Loucy (cell line): ENCODE data around the gene EDC3.

ENCODE experiments used
- H2AFZ ChIP-seq: fragments of 200-600 bp; sonication (generic); 2 replicates; pipeline ENCODE4 v1.6.0; 2016; ENCODE audit warnings: antibody characterized with exemption, mild to moderate bottlenecking, low read length, moderate library complexity
- H3F3A ChIP-seq: fragments of 200-600 bp; 2 replicates; pipeline ENCODE4 v1.6.0; 2016; ENCODE audit warnings: antibody characterized with exemption, low read depth, mild to moderate bottlenecking
- H3K27me3 ChIP-seq: fragments of 200-600 bp; sonication (generic); 2 replicates; pipeline ENCODE4 v1.6.1; 2014; ENCODE audit warnings: low read length, mild to moderate bottlenecking; ENCODE audit not compliant: insufficient read depth, poor library complexity, severe bottlenecking
- H3K36me3 ChIP-seq: fragments of 200-600 bp; sonication (generic); 2 replicates; pipeline ENCODE4 v1.6.1; 2016; ENCODE audit warnings: low read length; ENCODE audit not compliant: insufficient read depth
- H3K4me1 ChIP-seq: fragments of 200-600 bp; sonication (generic); 2 replicates; pipeline ENCODE4 v1.5.1; 2014; ENCODE audit warnings: low read length, mild to moderate bottlenecking; ENCODE audit not compliant: insufficient read depth, poor library complexity, severe bottlenecking
- H3K4me2 ChIP-seq: fragments of 200-600 bp; sonication (generic); 2 replicates; pipeline ENCODE4 v1.6.0; 2014; ENCODE audit warnings: antibody characterized with exemption, low read length, low read depth, mild to moderate bottlenecking; ENCODE audit not compliant: poor library complexity, severe bottlenecking
- H3K4me3 ChIP-seq: fragments of 200-600 bp; sonication (generic); 2 replicates; pipeline ENCODE4 v1.5.1; 2014; ENCODE audit warnings: low read length, mild to moderate bottlenecking, mixed read lengths; ENCODE audit not compliant: poor library complexity, severe bottlenecking
- H3K79me2 ChIP-seq: fragments of 200-600 bp; sonication (generic); 2 replicates; pipeline ENCODE4 v1.6.1; 2014; ENCODE audit warnings: low read length; ENCODE audit not compliant: insufficient read depth
- H3K9ac ChIP-seq: fragments of 200-600 bp; sonication (generic); 2 replicates; pipeline ENCODE4 v1.6.0; 2014; ENCODE audit warnings: mild to moderate bottlenecking, low read depth, low read length, moderate library complexity; ENCODE audit not compliant: poor library complexity, severe bottlenecking
- H3K9me2 ChIP-seq: fragments of 200-600 bp; sonication (generic); replicated peaks from 2 replicates; pipeline ENCODE4 v1.6.1; 2016; ENCODE audit warnings: low read depth, low read length, mixed read lengths
- H3K9me3 ChIP-seq: fragments of 200-600 bp; sonication (generic); 2 replicates; pipeline ENCODE4 v1.6.1; 2014; ENCODE audit warnings: mild to moderate bottlenecking, antibody characterized with exemption, low read length, low read depth; ENCODE audit not compliant: insufficient read depth
- H4K20me1 ChIP-seq: fragments of 200-600 bp; sonication (generic); 2 replicates; pipeline ENCODE4 v1.6.0; 2014; ENCODE audit warnings: antibody characterized with exemption, low read length, mild to moderate bottlenecking; ENCODE audit not compliant: insufficient read depth, poor library complexity, severe bottlenecking
- EZH2phosphoT487 ChIP-seq: fragments of 200-600 bp; IDR thresholded peaks from 2 replicates; pipeline ENCODE4 v1.6.1; 2018; ENCODE audit warnings: antibody characterized with exemption, mild to moderate bottlenecking, moderate library complexity, borderline replicate concordance
- TF ChIP-seq, protein P1 (sequence below): fragments of 200-600 bp; sonication (generic); conservative IDR thresholded peaks from 2 replicates; pipeline ENCODE4 v1.5.1; 2014; ENCODE audit warnings: mild to moderate bottlenecking, antibody characterized with exemption, low read length

EDC3 gene

DNA sequence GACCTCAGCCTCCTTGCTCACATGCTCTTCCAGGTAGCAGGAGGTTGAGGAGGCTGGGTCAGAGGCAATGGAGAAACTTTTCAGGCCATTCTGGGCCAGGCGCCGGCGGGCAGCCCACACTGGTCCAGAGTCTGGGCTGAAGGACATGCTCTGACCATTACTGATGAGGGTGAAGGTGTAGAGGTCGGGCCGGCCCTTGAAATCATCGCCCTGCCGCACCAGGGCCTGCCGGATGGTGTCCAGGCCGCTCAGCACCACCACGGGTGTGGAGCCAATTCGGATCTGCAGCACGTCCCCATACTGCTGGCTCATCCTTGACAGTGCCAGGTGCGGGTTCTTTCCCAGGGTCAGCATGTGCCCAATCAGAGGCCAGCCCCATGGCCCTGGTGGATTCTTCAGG, 26.8 kb upstream of the EDC3 start:
- no peaks in the 10 kb centered on the region for H3K9me2 ChIP-seq
- TF ChIP-seq, protein P1, sequence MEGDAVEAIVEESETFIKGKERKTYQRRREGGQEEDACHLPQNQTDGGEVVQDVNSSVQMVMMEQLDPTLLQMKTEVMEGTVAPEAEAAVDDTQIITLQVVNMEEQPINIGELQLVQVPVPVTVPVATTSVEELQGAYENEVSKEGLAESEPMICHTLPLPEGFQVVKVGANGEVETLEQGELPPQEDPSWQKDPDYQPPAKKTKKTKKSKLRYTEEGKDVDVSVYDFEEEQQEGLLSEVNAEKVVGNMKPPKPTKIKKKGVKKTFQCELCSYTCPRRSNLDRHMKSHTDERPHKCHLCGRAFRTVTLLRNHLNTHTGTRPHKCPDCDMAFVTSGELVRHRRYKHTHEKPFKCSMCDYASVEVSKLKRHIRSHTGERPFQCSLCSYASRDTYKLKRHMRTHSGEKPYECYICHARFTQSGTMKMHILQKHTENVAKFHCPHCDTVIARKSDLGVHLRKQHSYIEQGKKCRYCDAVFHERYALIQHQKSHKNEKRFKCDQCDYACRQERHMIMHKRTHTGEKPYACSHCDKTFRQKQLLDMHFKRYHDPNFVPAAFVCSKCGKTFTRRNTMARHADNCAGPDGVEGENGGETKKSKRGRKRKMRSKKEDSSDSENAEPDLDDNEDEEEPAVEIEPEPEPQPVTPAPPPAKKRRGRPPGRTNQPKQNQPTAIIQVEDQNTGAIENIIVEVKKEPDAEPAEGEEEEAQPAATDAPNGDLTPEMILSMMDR: no peak
- no peak for TF ChIP-seq EZH2phosphoT487
- no peak overlapping the region for H3K4me2 ChIP-seq
- peaks cover 8% of the 10 kb centered on the region for H3K4me1 ChIP-seq
- H3K27me3 ChIP-seq: no peaks in the 10 kb centered on the region
- H4K20me1 ChIP-seq: no peaks in the 10 kb centered on the region
- H3K79me2 ChIP-seq: no peaks in the 10 kb centered on the region
- H2AFZ ChIP-seq: no peak overlapping the region
- H3F3A ChIP-seq: no peaks in the 10 kb centered on the region
- no peaks in the 10 kb centered on the region for H3K36me3 ChIP-seq
- H3K9me3 ChIP-seq: no peaks in the 10 kb centered on the region
- H3K9ac ChIP-seq: no peak overlapping the region
- no peak overlapping the region for H3K4me3 ChIP-seq

DNA sequence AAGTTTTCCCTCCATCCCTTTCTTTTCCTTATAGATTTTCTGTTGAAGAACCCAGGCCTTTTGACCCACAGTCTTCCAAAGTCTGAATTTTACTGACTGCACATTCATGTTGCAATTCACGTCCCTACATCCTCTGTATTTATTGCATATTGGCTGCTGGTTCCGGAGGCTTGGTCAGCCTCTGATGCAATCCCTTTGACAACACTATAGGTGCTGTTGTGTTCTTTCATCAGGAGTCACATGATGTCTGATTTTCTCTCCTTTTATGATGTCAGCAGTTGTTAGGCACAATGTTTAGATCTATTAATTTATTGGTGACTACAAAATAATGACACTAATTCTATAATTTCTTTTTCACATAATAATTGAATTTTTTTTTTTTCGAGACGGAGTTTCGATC, 20.8 kb upstream of the EDC3 start:
- no peaks in the 10 kb centered on the region for H3K9me2 ChIP-seq
- TF ChIP-seq, protein P1: no peak
- no peak for TF ChIP-seq EZH2phosphoT487
- H3K27me3 ChIP-seq: no peaks in the 10 kb centered on the region
- H3K4me1 ChIP-seq: no peaks in the 10 kb centered on the region
- no peaks in the 10 kb centered on the region for H4K20me1 ChIP-seq
- H3F3A ChIP-seq: no peaks in the 10 kb centered on the region
- H3K79me2 ChIP-seq: no peaks in the 10 kb centered on the region
- no peak overlapping the region for H3K4me2 ChIP-seq
- no peaks in the 10 kb centered on the region for H3K9me3 ChIP-seq
- no peak overlapping the region for H2AFZ ChIP-seq
- H3K9ac ChIP-seq: no peak overlapping the region
- no peaks in the 10 kb centered on the region for H3K36me3 ChIP-seq
- no peak overlapping the region for H3K4me3 ChIP-seq

DNA sequence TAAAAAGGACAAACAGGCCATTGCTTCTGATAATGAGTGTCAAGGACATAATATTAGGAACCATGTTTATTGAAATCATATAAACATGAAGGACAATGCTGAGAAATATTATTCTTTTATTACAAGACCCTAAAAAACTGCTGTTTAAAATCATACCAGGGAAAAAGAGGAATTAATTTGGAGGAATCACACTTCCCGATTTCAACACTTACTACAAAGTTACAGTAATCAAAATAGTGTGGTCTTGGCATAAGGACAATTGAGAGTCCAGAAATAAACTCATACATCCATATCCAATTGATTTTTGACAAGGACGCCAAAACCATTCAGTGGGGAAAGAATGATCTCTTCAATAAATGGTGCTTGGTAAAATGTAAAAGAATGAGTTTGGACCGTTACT, 16.5 kb upstream of the EDC3 start:
- no peaks in the 10 kb centered on the region for H3K27me3 ChIP-seq
- TF ChIP-seq, protein P1: no peak
- no peak for TF ChIP-seq EZH2phosphoT487
- H3K9ac ChIP-seq: no peak overlapping the region
- H3K4me1 ChIP-seq: peaks cover 9% of the 10 kb centered on the region
- H3K9me2 ChIP-seq: no peaks in the 10 kb centered on the region
- no peak overlapping the region for H3K4me3 ChIP-seq
- H3F3A ChIP-seq: no peaks in the 10 kb centered on the region
- no peaks in the 10 kb centered on the region for H3K9me3 ChIP-seq
- H4K20me1 ChIP-seq: no peaks in the 10 kb centered on the region
- no peaks in the 10 kb centered on the region for H3K79me2 ChIP-seq
- no peak overlapping the region for H2AFZ ChIP-seq
- H3K36me3 ChIP-seq: no peaks in the 10 kb centered on the region
- no peak overlapping the region for H3K4me2 ChIP-seq
